Astrocyte (in vitro differentiated cells and primary cell): ENCODE results near the gene SGK1.

ENCODE experiments used
- EZH2 ChIP-seq: IDR thresholded peaks from 2 replicates; pipeline ENCODE4 v1.6.1; 2012; ENCODE audit warnings: mild to moderate bottlenecking, low read length, inconsistent platforms; ENCODE audit not compliant: insufficient read depth
- TF ChIP-seq, protein P1 (sequence below): IDR thresholded peaks from 2 replicates; pipeline ENCODE4 v1.5.1; 2011; ENCODE audit warnings: low read depth, mild to moderate bottlenecking, inconsistent platforms, low read length, moderate library complexity; ENCODE audit not compliant: insufficient read depth

DNA sequence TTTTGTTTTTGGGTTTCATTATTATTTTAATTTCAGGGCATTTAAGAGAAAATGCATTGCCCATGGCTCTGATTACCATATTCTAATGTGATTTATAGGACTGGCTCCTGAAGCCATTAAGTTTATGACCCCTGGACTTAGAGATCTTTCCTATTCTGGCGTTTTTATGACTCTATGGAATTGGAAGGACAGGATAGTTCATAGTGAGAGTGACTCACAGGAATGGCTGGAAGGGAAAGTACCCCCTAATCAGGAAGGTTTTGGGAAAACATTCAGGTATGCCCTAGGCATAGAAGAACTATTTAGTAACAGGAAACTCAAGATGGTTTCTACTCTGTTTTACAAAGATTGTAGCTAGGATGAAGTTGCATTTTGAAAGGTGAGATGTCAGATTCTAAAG is 156.9 kb downstream of the SGK1 start:
- TF ChIP-seq, protein P1, sequence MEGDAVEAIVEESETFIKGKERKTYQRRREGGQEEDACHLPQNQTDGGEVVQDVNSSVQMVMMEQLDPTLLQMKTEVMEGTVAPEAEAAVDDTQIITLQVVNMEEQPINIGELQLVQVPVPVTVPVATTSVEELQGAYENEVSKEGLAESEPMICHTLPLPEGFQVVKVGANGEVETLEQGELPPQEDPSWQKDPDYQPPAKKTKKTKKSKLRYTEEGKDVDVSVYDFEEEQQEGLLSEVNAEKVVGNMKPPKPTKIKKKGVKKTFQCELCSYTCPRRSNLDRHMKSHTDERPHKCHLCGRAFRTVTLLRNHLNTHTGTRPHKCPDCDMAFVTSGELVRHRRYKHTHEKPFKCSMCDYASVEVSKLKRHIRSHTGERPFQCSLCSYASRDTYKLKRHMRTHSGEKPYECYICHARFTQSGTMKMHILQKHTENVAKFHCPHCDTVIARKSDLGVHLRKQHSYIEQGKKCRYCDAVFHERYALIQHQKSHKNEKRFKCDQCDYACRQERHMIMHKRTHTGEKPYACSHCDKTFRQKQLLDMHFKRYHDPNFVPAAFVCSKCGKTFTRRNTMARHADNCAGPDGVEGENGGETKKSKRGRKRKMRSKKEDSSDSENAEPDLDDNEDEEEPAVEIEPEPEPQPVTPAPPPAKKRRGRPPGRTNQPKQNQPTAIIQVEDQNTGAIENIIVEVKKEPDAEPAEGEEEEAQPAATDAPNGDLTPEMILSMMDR, result no peak
- TF ChIP-seq EZH2, result no peak
